ENCODE measurements around the gene GAGE12D.
"Not testable (repeated sequence)": the region's sequence is repeated elsewhere in the genome, so short reads cannot be mapped to it uniquely, and the experiment has no call there.

DNA sequence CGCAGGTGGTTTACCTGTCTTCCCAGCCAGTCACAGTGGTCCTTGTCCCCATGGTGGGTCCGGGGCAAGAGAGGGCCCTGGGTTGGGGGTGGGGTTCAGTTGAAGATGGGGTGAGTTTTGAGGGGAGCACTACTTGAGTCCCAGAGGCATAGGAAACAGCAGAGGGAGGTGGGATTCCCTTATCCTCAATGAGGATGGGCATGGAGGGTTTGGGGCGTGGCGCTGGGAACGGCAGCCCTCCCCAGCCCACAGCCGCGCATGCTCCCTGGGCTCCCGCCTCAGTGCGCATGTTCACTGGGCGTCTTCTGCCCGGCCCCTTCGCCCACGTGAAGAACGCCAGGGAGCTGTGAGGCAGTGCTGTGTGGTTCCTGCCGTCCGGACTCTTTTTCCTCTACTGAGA is 19.0 kb downstream of the GAGE12D start, which contains the start of gene GAGE12F:
- TF ChIP-seq, protein P1, sequence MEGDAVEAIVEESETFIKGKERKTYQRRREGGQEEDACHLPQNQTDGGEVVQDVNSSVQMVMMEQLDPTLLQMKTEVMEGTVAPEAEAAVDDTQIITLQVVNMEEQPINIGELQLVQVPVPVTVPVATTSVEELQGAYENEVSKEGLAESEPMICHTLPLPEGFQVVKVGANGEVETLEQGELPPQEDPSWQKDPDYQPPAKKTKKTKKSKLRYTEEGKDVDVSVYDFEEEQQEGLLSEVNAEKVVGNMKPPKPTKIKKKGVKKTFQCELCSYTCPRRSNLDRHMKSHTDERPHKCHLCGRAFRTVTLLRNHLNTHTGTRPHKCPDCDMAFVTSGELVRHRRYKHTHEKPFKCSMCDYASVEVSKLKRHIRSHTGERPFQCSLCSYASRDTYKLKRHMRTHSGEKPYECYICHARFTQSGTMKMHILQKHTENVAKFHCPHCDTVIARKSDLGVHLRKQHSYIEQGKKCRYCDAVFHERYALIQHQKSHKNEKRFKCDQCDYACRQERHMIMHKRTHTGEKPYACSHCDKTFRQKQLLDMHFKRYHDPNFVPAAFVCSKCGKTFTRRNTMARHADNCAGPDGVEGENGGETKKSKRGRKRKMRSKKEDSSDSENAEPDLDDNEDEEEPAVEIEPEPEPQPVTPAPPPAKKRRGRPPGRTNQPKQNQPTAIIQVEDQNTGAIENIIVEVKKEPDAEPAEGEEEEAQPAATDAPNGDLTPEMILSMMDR (IDR thresholded peaks at IDR 0.05): not testable (repeated sequence)
- TF ChIP-seq, protein P2, sequence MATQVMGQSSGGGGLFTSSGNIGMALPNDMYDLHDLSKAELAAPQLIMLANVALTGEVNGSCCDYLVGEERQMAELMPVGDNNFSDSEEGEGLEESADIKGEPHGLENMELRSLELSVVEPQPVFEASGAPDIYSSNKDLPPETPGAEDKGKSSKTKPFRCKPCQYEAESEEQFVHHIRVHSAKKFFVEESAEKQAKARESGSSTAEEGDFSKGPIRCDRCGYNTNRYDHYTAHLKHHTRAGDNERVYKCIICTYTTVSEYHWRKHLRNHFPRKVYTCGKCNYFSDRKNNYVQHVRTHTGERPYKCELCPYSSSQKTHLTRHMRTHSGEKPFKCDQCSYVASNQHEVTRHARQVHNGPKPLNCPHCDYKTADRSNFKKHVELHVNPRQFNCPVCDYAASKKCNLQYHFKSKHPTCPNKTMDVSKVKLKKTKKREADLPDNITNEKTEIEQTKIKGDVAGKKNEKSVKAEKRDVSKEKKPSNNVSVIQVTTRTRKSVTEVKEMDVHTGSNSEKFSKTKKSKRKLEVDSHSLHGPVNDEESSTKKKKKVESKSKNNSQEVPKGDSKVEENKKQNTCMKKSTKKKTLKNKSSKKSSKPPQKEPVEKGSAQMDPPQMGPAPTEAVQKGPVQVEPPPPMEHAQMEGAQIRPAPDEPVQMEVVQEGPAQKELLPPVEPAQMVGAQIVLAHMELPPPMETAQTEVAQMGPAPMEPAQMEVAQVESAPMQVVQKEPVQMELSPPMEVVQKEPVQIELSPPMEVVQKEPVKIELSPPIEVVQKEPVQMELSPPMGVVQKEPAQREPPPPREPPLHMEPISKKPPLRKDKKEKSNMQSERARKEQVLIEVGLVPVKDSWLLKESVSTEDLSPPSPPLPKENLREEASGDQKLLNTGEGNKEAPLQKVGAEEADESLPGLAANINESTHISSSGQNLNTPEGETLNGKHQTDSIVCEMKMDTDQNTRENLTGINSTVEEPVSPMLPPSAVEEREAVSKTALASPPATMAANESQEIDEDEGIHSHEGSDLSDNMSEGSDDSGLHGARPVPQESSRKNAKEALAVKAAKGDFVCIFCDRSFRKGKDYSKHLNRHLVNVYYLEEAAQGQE (IDR thresholded peaks at IDR 0.05; ENCODE audit: low read depth, low read length): not testable (repeated sequence)
